HG03378 (cell line): ENCODE measurements around the gene PTPN9.
"Not testable (repeated sequence)": the region's sequence is repeated elsewhere in the genome, so short reads cannot be mapped to it uniquely, and the experiment has no call there.

ENCODE experiments used
- ATAC-seq: cut with Tn5 transposase; IDR thresholded peaks from one replicate; pipeline ENCODE4 v1.9.1; 2021; ENCODE audit warnings: mild to moderate bottlenecking, moderate library complexity; ENCODE audit not compliant: unreplicated experiment

PTPN9 gene

DNA sequence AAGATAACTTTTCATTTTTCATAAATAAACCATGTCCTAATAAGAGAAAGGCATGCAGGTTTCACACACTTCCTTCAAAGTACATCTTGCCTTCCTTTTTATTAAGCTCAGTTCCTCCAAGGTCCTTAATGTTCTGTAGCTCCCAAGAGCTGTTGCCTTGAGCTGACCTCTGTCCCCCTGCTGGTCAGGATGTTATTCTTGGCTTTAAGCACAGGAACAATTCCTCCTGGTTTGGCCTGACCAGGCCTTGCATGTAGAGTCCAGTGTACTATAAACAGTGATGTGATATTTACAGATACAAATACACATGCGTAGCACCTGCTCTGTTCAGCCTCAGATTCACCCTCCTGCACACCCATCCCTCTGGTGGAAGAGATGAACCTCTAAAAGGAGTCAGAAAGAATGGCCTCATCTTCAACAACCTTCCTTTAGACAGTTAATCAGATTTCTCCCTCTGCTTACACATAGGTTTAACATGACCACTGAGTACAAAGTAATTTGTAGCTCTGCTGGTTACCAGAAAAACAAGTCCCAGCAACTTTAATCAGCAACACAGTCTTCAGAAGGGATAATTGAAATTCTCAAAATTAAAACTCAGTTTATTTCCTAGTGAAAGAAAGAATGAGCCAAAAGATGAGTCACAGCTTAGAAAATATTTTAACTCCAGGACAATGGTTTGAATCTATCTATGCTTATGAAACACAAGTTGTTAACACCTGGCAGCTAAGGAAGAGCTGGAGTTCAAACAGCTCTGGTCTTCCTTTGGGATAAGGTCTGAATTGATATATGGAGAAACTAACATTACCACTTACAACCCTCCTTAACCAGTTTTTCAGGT, 46.5 kb downstream of the PTPN9 start:
- ATAC-seq = no peak

DNA sequence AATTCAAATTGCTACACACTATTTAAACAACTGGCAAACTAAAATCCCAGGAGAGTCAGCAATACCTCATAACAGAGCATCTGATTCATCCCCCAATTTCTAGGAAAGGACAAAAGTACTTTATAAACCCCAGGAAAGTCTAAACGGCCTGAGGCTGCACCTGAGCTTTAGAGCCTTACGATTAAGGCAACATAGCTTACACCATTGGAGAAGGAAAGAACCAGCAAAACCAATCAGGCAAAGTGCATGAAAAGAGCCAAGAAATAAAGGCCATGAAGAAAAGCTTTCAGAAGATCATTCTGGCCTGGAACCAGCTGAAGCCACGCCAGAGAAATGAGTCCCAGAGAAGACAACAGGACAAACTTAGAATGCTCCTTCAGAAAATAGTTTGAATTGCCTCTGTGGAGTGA, 48.1 kb downstream of the PTPN9 start:
- ATAC-seq = no peak

DNA sequence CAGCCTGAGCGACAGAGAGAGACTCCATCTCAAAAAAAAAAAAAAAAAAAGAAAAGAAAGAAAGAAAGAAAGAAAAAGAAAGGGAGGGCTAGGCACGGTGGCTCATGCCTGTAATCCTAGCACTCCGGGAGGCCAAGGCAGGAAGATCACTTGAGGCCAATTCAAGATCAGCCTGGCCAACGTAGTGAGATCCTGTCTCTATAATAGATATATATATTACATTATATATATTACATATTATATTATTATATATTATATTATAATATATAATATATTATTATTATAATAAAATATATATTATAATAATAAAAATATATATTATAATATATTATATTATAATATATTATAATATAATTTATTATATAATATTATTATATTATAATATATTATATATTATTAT, 48.9 kb downstream of the PTPN9 start:
- no peak for ATAC-seq

DNA sequence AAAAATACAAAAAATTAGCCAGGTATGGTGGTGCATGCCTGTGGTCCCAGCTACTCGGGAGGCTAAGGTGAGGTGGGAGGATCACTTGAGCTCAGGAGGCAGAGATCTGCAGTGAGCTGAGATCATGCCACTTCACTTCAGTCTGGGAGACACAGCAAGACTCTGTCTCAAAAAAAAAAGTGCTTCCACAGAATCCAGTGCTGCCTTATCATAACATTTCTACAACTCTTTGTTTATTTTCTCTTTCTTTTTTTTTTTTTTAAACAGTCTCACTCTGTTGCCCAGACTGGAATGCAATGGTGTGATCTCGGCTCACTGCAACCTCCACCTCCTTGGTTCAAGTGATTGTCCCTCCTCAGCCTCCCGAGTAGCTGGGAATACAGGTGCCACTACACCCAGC, 53.4 kb downstream of the PTPN9 start:
- ATAC-seq = not testable (repeated sequence)

DNA sequence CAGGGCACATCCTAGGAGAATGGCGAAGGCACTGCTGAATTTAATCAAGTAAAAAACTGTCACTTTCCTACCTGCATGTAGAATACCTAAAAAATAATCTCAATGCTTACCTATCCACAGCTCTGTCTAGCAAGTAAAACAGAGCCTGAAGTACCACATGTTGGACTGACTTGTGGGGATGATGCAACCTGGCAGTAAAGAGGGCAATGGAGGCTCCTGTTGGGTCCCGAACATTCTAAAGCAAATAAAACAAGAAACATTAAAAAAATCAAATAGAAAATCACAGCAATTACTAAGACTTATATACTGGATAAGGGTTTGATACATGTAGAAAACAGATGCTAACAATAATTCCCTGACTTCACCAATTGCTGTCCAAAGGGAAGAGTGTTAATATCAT, 56.1 kb downstream of the PTPN9 start:
- ATAC-seq = no peak

DNA sequence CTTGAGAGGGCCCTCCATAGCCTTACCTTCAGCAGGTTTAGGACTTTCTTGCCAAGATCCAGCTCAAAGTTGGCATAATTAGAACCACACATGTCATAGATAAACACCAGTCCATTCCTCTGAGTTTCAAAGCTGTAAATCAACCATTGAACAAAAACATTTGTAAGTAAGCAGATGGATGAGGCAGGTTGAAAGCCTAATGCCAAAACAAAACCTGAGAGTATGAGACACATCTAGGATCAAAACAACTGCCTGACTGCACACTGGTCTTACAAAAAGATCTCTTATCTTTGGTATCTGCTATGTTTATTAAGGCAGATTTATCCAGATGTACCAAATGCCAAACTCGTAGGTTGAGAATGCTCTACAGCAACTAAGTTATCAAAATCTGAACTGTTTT, 61.9 kb downstream of the PTPN9 start:
- no peak for ATAC-seq

DNA sequence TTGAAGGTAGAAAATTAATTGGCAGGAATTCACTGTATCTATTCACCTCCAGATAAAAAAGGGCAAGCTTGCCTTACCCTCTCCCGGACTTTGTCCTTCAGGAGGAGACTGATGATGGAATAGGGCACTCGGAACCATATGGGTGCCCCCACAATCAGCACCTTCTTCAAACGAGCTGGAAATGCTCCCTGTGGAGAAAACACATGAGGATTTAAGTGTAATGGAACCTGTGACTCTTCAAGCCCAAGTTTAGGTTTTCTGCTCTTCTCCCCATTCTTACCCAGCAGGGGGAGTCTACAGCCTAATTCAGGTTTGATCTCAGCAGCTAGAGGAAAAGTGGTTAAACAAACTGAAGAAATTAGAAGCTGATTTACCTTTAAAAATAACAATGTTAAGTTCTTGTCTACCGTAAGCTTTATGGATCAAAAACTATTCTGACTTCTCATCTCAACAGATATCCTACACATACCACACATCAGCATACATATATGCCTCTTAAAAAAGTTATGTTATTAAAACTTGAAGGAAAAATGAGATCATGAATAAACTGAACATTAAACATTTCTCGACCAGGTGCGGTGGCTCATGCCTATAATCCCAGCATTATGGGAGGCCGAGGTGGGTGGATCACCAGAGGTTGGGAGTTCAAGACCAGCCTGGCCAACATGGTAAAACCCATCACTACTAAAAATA, 70.1 kb downstream of the PTPN9 start:
- ATAC-seq = no peak

- ATAC-seq = no peak
These were observed 76.8 kb downstream of the PTPN9 start for GRCh38 chr15:75502360-75502759.

DNA sequence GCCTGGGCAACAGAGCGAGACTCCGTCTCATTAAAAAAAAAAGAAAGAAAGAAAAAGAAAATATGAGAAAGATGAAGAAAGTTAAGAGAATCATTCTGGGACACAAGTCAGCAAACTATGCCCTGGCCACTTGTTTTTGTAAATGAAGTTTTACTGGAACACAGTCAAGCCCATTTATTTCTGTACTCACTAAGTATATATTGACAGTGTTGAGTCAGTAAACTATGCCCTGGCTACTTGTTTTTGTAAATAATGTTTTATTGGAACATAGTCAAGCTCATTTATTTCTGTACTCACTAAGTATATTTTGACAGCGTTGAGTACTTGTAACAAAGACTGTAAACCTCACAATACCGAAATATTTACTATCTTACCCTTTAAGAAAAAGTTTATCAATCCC, 85.4 kb downstream of the PTPN9 start:
- no peak for ATAC-seq

DNA sequence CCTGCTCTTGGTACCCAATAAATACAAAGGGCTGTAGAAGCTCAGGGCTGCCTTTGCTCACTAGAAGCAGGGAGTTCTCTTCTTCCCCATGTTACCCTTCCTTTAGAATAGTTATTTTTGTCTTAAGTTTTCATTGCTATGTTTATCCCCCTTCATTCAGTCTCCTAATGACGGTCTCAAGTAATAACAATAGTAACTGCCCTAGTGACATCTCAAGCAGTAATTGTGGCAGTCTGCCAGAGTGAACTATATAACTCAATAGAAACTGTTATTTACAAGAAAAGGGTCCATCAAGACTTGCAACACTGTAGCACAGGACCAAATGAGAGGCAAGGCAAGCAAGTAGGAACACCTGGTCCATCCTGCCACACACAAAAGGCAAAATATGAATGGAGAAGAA, 95.2 kb downstream of the PTPN9 start:
- no peak for ATAC-seq

GRCh38 chr15:75483556-75483955, 95.6 kb downstream of the PTPN9 start:
- ATAC-seq = not testable (repeated sequence)

GRCh38 chr15:75483106-75483505, 96.0 kb downstream of the PTPN9 start:
- ATAC-seq = no peak

DNA sequence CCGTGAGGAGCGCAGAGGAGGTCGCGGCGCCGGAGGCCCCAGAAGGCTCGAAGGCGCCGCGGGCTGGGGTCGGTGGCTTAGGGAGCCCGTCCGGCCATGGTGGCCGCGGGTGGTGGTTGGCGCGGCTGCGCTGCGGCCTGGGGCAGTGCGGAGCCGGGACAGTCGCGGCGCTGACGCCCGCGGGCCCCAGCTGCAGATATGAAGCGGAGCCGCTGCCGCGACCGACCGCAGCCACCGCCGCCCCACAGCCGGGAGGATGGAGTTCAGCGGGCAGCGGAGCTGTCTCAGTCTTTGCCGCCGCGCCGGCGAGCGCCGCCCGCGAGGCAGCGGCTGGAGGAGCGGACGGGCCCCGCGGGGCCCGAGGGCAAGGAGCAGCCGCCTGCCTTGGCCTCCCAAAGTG, 98.7 kb downstream of the PTPN9 start:
- not testable (repeated sequence) for ATAC-seq

- no peak for ATAC-seq
These were observed 99.4 kb downstream of the PTPN9 start for GRCh38 chr15:75479670-75480069.

DNA sequence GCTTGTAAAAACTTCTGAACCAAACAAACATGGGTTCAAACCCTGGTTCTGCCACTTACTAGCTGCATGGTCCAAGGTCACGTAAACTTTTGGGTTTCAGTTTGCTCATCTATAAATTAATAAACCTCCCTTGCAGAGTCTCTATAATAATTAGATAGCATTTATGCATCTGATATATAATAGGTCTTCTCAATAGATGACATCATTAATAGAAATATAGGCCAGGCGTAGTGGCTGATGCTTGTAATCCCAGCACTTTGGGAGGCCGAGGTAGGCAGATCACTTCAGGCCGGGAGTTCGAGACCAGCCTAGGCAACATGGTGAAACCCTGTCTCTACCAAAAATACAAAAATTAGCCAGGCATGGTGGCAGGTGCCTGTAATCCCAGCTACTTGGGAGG, 102.0 kb downstream of the PTPN9 start:
- not testable (repeated sequence) for ATAC-seq

- no peak for ATAC-seq
These were observed 110.1 kb downstream of the PTPN9 start for GRCh38 chr15:75468913-75469598.

DNA sequence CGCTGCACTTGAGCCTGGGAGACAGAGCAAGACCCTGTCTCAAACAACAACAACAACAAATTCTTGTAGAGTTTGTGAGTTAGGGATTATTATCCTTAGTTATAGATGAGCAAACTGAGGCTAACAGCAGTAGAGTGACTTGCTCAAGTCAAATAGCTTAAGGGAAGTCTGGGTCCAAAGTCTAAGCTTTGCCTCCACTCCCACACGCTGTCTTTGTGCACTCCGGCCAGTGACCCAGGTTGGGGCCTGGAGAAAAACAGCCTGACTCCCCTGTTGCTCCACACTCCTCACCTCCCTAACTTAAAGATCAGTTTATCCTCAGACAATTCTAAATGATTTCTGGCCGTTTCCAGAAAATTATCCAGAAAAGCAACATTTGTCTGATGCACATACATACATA, 118.5 kb downstream of the PTPN9 start:
- ATAC-seq = no peak

GRCh38 chr15:75459581-75459980, 119.5 kb downstream of the PTPN9 start:
- no peak for ATAC-seq

- ATAC-seq = no peak
These were observed 122.4 kb downstream of the PTPN9 start for GRCh38 chr15:75456710-75457109.

- no peak for ATAC-seq
These were observed 123.1 kb downstream of the PTPN9 start for GRCh38 chr15:75455982-75456531.

DNA sequence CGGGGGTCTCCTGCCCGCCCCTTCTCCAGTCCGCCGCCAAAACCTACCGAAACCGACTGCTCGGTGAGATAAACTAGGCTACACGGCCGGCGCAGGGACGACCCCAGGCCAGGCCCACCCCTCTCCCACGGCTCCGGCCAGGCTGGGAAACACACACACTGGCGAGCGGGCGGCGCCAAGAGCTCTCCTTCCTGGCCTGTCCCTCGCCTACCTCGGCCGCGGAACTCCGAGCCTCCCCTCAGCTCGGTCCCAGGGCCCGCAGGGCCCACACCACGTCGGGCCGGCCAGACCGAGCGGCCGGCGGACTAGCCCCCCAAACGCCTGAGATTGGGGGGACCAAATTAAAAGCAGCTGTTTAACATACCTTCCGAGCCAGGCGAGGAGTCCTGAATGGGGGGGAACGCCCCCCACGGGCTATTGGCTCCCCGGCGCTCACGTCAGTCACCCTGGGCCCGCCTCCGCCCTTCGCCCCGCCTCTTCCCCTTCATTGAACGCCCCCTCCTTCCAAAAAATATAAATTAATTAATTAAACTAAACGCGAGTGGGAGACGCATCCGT, 123.6 kb downstream of the PTPN9 start:
- no peak for ATAC-seq
